ENCODE results near the gene CPN2. TPM values are rescaled to one million over a fixed set of nuclear protein-coding genes. Genes with fewer than 3 reads are reported as not detected.

Gene CPN2
- total RNA-seq, 2 experiments from 2014 or later = not detected

DNA sequence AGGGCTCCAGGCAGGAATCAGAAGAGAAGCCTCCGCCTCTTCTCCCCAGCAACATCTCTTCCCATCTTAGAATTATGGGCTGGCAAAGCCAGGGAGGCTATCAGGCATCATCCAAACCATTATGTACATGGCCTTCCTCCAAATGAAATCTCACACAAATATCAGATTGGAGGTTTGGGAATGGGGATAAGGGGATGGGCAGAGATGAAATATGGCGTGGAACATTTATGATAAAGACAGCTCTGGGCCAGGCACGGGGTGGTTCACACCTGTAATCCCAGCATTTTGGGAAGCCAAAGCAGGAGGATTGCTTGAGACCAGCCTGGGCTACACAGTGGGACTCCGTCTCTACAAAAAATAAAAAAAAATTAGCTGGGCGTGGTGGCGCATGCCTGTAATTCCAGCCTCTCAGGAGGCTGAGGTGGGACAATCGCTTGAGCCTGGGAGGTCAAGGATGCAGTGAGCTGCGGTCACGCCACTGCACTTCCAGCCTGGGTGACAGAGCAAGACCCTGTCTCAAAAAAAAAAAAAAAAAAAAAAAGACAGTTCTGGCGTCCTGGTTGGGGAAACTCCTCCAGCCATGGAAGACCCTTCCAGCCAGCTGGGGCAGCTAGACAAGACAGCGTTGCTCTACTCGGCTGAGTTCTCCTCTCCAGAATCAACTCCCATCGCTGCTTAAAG lies 36.6 kb downstream of the CPN2 start:
- no peaks in the 10 kb centered on the region for H3K9me3 ChIP-seq (ENCODE audit: low read length)
- no peak for TF ChIP-seq EZH2phosphoT487 (IDR thresholded peaks at IDR 0.05; ENCODE audit: borderline replicate concordance, low read depth, low read length)
- H3K36me3 ChIP-seq (ENCODE audit: insufficient read depth, low read length) = no peaks in the 10 kb centered on the region
- H2AFZ ChIP-seq (ENCODE audit: low read length) = no peak overlapping the region
- H3K79me2 ChIP-seq (ENCODE audit: insufficient read depth, low read depth, low read length) = no peaks in the 10 kb centered on the region
- H3K4me1 ChIP-seq (ENCODE audit: insufficient read depth, low read length, poor library complexity, severe bottlenecking) = no peaks in the 10 kb centered on the region
- H3K27ac ChIP-seq (ENCODE audit: low read depth, low read length, poor library complexity, severe bottlenecking) = no peak overlapping the region
- intact Hi-C loops (cut with micrococcal nuclease; ENCODE audit: unreplicated experiment) = loop anchor here (1.0 to 5.0 kb wide), 4 partner anchors 178 to 647 kb away; partner anchors contain the start of gene HES1
- CTCF ChIA-PET (ENCODE audit: unreplicated experiment) = no interaction called here
- no peak overlapping the region for H3K4me3 ChIP-seq (ENCODE audit: low read depth, low read length, poor library complexity, severe bottlenecking)
- no peaks in the 10 kb centered on the region for H4K20me1 ChIP-seq (ENCODE audit: insufficient read depth, low read length)
- H3K4me2 ChIP-seq (ENCODE audit: low read length) = no peak overlapping the region
- BruUV-seq (replicated peaks) = no TSS peak
- H3K9me2 ChIP-seq (ENCODE audit: insufficient read depth, low read length) = no peaks in the 10 kb centered on the region
- no peak for DNase-seq (ENCODE audit: low spot score)
- POLR2A ChIA-PET = interaction anchor here (0.6 kb wide), 1 partner anchor 175 kb away, joined by 3 read pairs; no protein-coding TSS in a partner anchor

DNA sequence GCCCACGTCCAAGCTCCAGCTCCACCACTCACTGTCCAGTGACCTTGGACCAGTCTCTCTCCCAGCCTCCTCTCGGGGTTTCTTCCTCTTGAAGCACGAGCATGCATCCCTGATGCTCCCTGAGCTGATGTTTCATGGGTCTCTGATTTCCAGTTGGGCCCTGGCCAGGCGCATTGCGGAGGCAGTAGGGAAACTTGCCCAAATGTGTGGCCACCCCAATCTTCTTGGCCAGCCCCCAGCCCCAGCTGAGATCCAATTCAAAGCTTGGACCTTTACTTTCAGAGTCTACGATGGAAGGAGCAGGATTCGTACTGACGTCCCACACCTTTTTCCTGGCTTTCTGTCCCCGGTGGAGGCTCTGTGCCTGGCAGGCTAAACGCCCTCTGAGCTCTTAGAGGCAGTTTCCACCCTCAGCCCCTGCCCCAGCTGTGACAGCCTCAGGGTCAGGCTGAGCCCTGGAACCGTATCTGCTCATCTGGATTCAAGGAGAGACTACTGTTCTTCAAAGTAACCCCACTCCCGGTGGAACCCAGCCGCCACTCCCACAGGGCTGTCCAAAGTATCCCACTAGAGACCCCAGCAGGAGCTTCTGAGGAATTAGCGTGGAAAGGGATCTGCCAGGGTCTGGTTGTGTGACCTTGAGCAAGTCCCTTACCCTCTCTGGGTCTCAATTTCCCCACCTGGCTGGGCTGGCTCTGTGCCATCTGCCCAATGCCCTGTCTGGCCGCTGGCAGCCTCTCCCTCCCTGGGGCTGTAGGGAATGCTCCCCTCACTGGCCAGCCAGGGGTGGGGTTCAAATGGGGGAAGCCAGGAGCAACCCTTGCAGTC lies 37.4 kb downstream of the CPN2 start:
- no peaks in the 10 kb centered on the region for H3K36me3 ChIP-seq (ENCODE audit: insufficient read depth, low read length)
- H3K4me3 ChIP-seq (ENCODE audit: low read depth, low read length, poor library complexity, severe bottlenecking) = no peak overlapping the region
- TF ChIP-seq EZH2phosphoT487 (IDR thresholded peaks at IDR 0.05; ENCODE audit: borderline replicate concordance, low read depth, low read length) = no peak
- TF ChIP-seq, protein P1, sequence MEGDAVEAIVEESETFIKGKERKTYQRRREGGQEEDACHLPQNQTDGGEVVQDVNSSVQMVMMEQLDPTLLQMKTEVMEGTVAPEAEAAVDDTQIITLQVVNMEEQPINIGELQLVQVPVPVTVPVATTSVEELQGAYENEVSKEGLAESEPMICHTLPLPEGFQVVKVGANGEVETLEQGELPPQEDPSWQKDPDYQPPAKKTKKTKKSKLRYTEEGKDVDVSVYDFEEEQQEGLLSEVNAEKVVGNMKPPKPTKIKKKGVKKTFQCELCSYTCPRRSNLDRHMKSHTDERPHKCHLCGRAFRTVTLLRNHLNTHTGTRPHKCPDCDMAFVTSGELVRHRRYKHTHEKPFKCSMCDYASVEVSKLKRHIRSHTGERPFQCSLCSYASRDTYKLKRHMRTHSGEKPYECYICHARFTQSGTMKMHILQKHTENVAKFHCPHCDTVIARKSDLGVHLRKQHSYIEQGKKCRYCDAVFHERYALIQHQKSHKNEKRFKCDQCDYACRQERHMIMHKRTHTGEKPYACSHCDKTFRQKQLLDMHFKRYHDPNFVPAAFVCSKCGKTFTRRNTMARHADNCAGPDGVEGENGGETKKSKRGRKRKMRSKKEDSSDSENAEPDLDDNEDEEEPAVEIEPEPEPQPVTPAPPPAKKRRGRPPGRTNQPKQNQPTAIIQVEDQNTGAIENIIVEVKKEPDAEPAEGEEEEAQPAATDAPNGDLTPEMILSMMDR (conservative IDR thresholded peaks at IDR 0.05; ENCODE audit: low read length) = no peak
- intact Hi-C loops (cut with micrococcal nuclease; ENCODE audit: unreplicated experiment) = loop anchor here (2.0 kb wide), 2 partner anchors 177 to 525 kb away; partner anchors contain the start of gene HES1
- no peak overlapping the region for H2AFZ ChIP-seq (ENCODE audit: low read length)
- H3K9me3 ChIP-seq (ENCODE audit: low read length) = no peaks in the 10 kb centered on the region
- H3K79me2 ChIP-seq (ENCODE audit: insufficient read depth, low read depth, low read length) = no peaks in the 10 kb centered on the region
- no peak for DNase-seq (ENCODE audit: low spot score)
- H3K4me1 ChIP-seq (ENCODE audit: insufficient read depth, low read length, poor library complexity, severe bottlenecking) = no peaks in the 10 kb centered on the region
- no peaks in the 10 kb centered on the region for H3K9me2 ChIP-seq (ENCODE audit: insufficient read depth, low read length)
- H4K20me1 ChIP-seq (ENCODE audit: insufficient read depth, low read length) = no peaks in the 10 kb centered on the region
- POLR2A ChIA-PET = interaction anchor here (0.7 kb wide), 1 partner anchor 1289 kb away, joined by 3 read pairs; no protein-coding TSS in a partner anchor
- CTCF ChIA-PET (ENCODE audit: unreplicated experiment) = interaction anchor here (0.8 kb wide), 1 partner anchor 650 kb away, joined by 4 read pairs; no protein-coding TSS in a partner anchor
- H3K4me2 ChIP-seq (ENCODE audit: low read length) = no peak overlapping the region
- H3K27ac ChIP-seq (ENCODE audit: low read depth, low read length, poor library complexity, severe bottlenecking) = no peak overlapping the region
- no TSS peak for BruUV-seq (replicated peaks)

DNA sequence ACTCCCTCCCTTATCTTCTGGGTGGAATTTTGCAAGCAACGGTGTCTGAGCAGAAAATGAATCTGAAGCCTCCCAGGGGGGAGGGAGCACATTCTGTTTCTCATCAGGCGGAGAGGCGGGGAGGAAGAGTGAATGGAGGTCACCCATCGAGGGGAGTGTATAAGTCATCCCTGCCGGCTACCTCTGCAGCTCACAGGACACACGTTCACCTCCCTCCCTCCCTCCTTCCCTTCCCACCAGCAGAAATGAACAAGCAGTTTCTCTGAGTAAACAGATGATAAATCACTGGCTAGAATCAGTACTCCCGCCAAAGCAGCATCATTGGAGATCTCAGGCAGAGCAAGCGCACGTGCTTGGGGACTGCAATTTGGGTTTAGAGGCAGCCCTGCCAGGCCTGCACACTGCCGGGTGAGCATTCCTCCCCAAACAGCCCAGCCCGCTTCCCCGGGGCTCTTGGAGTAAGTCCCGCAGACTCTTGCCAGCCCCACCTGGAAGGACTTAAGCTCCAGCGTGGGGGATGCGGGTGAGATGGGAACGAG lies 38.3 kb downstream of the CPN2 start:
- no peaks in the 10 kb centered on the region for H3K79me2 ChIP-seq (ENCODE audit: insufficient read depth, low read depth, low read length)
- no peak for TF ChIP-seq EZH2phosphoT487 (IDR thresholded peaks at IDR 0.05; ENCODE audit: borderline replicate concordance, low read depth, low read length)
- TF ChIP-seq, protein P1 (conservative IDR thresholded peaks at IDR 0.05; ENCODE audit: low read length) = no peak
- H3K4me1 ChIP-seq (ENCODE audit: insufficient read depth, low read length, poor library complexity, severe bottlenecking) = no peaks in the 10 kb centered on the region
- no TSS peak for BruUV-seq (replicated peaks)
- H3K4me3 ChIP-seq (ENCODE audit: low read depth, low read length, poor library complexity, severe bottlenecking) = no peak overlapping the region
- H4K20me1 ChIP-seq (ENCODE audit: insufficient read depth, low read length) = no peaks in the 10 kb centered on the region
- H3K27ac ChIP-seq (ENCODE audit: low read depth, low read length, poor library complexity, severe bottlenecking) = no peak overlapping the region
- CTCF ChIA-PET (ENCODE audit: unreplicated experiment) = interaction anchor here (0.8 kb wide), 1 partner anchor 649 kb away, joined by 4 read pairs; no protein-coding TSS in a partner anchor
- POLR2A ChIA-PET = interaction anchor here (0.6 to 0.7 kb wide), 3 partner anchors 618 to 1288 kb away, joined by 3 to 5 read pairs (median 3); no protein-coding TSS in a partner anchor
- no peaks in the 10 kb centered on the region for H3K9me2 ChIP-seq (ENCODE audit: insufficient read depth, low read length)
- DNase-seq (ENCODE audit: low spot score) = no peak
- intact Hi-C loops (cut with micrococcal nuclease; ENCODE audit: unreplicated experiment) = no loop called here
- H3K9me3 ChIP-seq (ENCODE audit: low read length) = no peaks in the 10 kb centered on the region
- no peak overlapping the region for H2AFZ ChIP-seq (ENCODE audit: low read length)
- H3K36me3 ChIP-seq (ENCODE audit: insufficient read depth, low read length) = no peaks in the 10 kb centered on the region
- no peak overlapping the region for H3K4me2 ChIP-seq (ENCODE audit: low read length)

Measured in OCI-LY7 (cell line).